Gastrocnemius medialis (tissue), 4 donors: ENCODE data around the gene MRE11. TPM values are rescaled to one million over a fixed set of nuclear protein-coding genes. Genes with fewer than 3 reads are reported as not detected.

Experiments
- ATAC-seq, 2 donors: fragments of 150-250 bp; one replicate each; pipeline ENCODE4 v1.9.1; 2016
- DNase-seq, 2 donors: peaks; one replicate each; pipeline ENCODE4 v3.0.0-alpha.2; 2019
- H3K27ac ChIP-seq, 4 donors: fragments of 200-600 bp; sonication (generic); 1 replicate in 1 of 4; 2 replicates in 3 of 4; pipeline ENCODE4 v1.5.1; 2016 to 2018; ENCODE audit warnings: mild to moderate bottlenecking in 2 of 4, moderate library complexity in 1 of 4
- H3K27me3 ChIP-seq, 3 donors: fragments of 200-600 bp; sonication (generic) in 2 of 3; 1 replicate in 1 of 3; 2 replicates in 2 of 3; pipeline versions ENCODE4 v1.5.1 to v1.6.0; 2016 to 2019; ENCODE audit warnings: mild to moderate bottlenecking in 1 of 3, moderate library complexity in 1 of 3
- H3K36me3 ChIP-seq, 2 donors: fragments of 200-600 bp; sonication (generic) in 1 of 2; one replicate each; pipeline ENCODE4 v1.5.1; 2017 to 2018
- H3K4me1 ChIP-seq, 2 donors: fragments of 200-600 bp; sonication (generic) in 1 of 2; one replicate each; pipeline ENCODE4 v1.5.1; 2016 to 2017; ENCODE audit warnings: mild to moderate bottlenecking in 2 of 2
- H3K4me3 ChIP-seq, 4 donors: fragments of 200-600 bp; sonication (generic) in 3 of 4; 1 replicate in 1 of 4; 2 replicates in 3 of 4; pipeline ENCODE4 v1.5.1; 2016 to 2019; ENCODE audit warnings: mild to moderate bottlenecking in 2 of 4
- H3K9me3 ChIP-seq, 3 donors: fragments of 200-600 bp; sonication (generic) in 2 of 3; 1 replicate in 1 of 3; 2 replicates in 2 of 3; pipeline ENCODE4 v1.5.1; 2016 to 2019
- POLR2A ChIP-seq, 2 donors: fragments of 450-650 bp; IDR thresholded peaks; one replicate each; pipeline ENCODE4 v1.6.1; 2017; ENCODE audit warnings: antibody characterized with exemption in 2 of 2, mild to moderate bottlenecking in 2 of 2, moderate library complexity in 2 of 2
- in situ Hi-C, 4 donors: fragments of 200-750 bp; cut with MboI; loops; one replicate each; pipeline versions ENCODE4 v1.15.0 to v1.8.0; 2017; ENCODE audit warnings: low sequenced_read_pairs in 4 of 4
- intact Hi-C: fragments of 100-400 bp; cut with DNase I; formaldehyde crosslinking; loops from one replicate; pipeline ENCODE4 v1.15.1; 2023; ENCODE audit warnings: low total_unique reads
- total RNA-seq, 4 donors: library from RNA; depleted of rRNA; stranded (reverse); fragments of >200 nt; gene quantifications; one replicate each; pipeline versions ENCODE4 v1.1.0 to v1.2.3, GENCODE V29; 2016
- TF ChIP-seq, protein P1 (sequence below), 5 experiments: fragments of 450-650 bp in 3 of 5; fragments of 200-600 bp in 2 of 5; sonication (generic) in 2 of 5; IDR thresholded peaks in 4 of 5; conservative IDR thresholded peaks in 1 of 5; 1 replicate in 4 of 5; 2 replicates in 1 of 5; pipeline ENCODE4 v1.5.1; 2016 to 2019; ENCODE audit warnings: antibody characterized with exemption in 5 of 5, mild to moderate bottlenecking in 3 of 5, moderate library complexity in 3 of 5

MRE11 gene
- total RNA-seq, 4 donors from 2014 or later, result 5.3 to 12.3 (median 5.9) TPM

DNA sequence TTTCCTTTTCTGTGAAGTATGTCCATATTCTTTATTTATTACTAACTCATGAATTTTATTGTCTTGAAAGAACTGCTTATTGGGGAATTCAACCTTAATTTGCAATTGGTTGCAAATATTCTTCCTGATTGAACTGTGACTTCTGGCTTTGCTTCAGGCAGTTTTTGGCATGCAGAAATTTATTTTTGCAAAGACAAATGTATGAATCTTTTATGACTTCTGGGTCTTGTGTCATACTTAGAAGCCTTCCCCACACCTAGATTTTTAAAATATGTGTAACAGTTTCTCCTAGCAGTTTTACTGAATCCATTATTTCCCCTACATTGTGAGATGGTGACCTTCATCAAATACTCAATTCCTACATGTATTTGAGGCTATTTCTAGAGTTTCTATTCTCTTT, 12.3 kb downstream of the MRE11 start:
- TF ChIP-seq, protein P1, sequence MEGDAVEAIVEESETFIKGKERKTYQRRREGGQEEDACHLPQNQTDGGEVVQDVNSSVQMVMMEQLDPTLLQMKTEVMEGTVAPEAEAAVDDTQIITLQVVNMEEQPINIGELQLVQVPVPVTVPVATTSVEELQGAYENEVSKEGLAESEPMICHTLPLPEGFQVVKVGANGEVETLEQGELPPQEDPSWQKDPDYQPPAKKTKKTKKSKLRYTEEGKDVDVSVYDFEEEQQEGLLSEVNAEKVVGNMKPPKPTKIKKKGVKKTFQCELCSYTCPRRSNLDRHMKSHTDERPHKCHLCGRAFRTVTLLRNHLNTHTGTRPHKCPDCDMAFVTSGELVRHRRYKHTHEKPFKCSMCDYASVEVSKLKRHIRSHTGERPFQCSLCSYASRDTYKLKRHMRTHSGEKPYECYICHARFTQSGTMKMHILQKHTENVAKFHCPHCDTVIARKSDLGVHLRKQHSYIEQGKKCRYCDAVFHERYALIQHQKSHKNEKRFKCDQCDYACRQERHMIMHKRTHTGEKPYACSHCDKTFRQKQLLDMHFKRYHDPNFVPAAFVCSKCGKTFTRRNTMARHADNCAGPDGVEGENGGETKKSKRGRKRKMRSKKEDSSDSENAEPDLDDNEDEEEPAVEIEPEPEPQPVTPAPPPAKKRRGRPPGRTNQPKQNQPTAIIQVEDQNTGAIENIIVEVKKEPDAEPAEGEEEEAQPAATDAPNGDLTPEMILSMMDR (IDR thresholded peaks at IDR 0.05 in 4 of 5, conservative IDR thresholded peaks at IDR 0.05 in 1 of 5), result no peak
- TF ChIP-seq POLR2A (IDR thresholded peaks at IDR 0.05), result no peak
- DNase-seq (no peak), ATAC-seq (no peak)
- Histone ChIP-seq H3K4me3 (no peak overlapping the region), H3K4me1 (no peaks in the 10 kb centered on the region), H3K27me3 (no peaks in the 10 kb centered on the region), H3K36me3 (peaks cover 0 to 62% of the 10 kb centered on the region in 2 donors), H3K9me3 (no peaks in the 10 kb centered on the region), H3K27ac (no peak overlapping the region)
- in situ Hi-C loops (loop anchor here (25.0 kb wide), 3 partner anchors 694 to 1306 kb away; partner anchors contain the start of genes CEP57 (in 2 of the 4), FAM76B (in 2 of the 4), MED17 (in 2 of the 4) and C11orf54 (in 1 of the 4)), intact Hi-C loops (no loop called here)

DNA sequence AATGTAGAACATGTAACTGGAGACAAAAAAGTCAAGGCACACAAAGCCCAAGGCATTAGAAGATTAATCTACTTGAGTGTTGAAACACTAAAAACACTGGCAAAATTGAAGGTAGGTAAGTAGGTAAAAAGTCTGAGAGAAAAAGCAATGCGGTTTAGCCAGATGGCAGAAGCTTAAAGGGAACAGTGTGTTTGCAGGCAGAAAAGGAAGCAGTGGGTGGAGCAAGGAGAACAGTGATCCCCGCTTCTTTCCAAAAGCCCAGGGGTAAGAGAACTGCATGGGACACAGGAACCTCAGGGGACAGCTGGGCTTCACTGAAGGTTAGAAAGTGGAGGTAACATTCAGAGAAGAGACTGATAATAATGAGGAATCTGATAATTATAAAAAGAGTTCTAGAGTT, 16.0 kb downstream of the MRE11 start:
- no peak for TF ChIP-seq POLR2A (IDR thresholded peaks at IDR 0.05)
- TF ChIP-seq, protein P1 (IDR thresholded peaks at IDR 0.05 in 4 of 5, conservative IDR thresholded peaks at IDR 0.05 in 1 of 5), result no peak
- H3K27ac ChIP-seq, result no peak overlapping the region
- no peak for DNase-seq
- H3K27me3 ChIP-seq, result no peaks in the 10 kb centered on the region
- peaks cover 0 to 37% of the 10 kb centered on the region in 2 donors for H3K36me3 ChIP-seq
- in situ Hi-C loops, result loop anchor here (25.0 kb wide), 3 partner anchors 690 to 1310 kb away; partner anchors contain the start of genes CEP57 (in 2 of the 4), FAM76B (in 2 of the 4), MED17 (in 2 of the 4) and C11orf54 (in 1 of the 4)
- ATAC-seq, result no peak
- H3K9me3 ChIP-seq, result no peaks in the 10 kb centered on the region
- intact Hi-C loops, result no loop called here
- H3K4me3 ChIP-seq, result no peak overlapping the region
- H3K4me1 ChIP-seq, result no peaks in the 10 kb centered on the region

DNA sequence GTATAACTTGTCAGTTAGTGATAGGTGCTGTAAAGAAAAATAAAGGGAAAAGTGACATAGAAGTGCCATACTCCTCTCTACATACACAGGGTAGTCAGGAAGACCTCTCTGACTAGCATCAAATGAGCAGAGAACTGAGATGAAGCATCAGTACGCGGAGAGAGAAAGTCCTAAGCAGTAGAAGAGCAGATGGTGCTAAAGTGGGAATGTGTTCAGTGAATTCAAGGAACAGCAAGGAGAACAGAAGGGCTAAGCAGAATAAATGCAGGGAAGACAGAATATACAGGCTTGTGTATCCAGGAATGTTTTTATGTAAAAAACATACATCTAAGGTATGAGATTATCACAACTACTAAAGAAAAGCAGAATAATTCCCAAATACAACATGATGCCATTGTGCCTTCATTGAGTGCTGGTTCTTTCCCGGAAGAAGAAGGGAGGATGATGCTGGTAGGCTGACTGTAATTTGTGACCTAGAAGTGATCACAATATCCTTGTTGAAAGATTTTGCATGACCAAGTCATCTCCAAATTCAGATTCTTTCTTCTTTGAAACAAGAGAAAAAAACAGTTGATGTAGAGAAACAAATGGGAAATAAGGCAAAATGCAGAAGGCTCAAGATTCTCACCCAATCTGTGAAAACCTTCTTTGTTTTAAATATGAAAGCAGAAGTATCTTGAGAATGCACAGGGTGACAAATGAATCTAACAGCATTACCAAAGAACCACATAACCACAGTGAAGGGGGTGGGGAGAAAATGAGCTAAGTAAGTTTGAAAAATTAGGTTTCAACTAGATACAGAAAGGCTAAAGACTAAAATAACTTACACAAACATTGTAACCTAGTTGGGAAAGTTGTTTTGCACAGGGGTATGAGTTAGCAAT, 20.5 kb downstream of the MRE11 start:
- in situ Hi-C loops, result no loop called here
- no peaks in the 10 kb centered on the region for H3K27me3 ChIP-seq
- intact Hi-C loops, result no loop called here
- no peaks in the 10 kb centered on the region for H3K9me3 ChIP-seq
- DNase-seq (no peak), ATAC-seq (no peak)
- no peak overlapping the region for H3K4me3 ChIP-seq
- TF ChIP-seq POLR2A (IDR thresholded peaks at IDR 0.05), result no peak
- TF ChIP-seq, protein P1 (IDR thresholded peaks at IDR 0.05 in 4 of 5, conservative IDR thresholded peaks at IDR 0.05 in 1 of 5), result no peak
- H3K27ac ChIP-seq, result no peak overlapping the region
- no peaks in the 10 kb centered on the region for H3K4me1 ChIP-seq
- H3K36me3 ChIP-seq, result peaks cover 0 to 15% of the 10 kb centered on the region in 2 donors

DNA sequence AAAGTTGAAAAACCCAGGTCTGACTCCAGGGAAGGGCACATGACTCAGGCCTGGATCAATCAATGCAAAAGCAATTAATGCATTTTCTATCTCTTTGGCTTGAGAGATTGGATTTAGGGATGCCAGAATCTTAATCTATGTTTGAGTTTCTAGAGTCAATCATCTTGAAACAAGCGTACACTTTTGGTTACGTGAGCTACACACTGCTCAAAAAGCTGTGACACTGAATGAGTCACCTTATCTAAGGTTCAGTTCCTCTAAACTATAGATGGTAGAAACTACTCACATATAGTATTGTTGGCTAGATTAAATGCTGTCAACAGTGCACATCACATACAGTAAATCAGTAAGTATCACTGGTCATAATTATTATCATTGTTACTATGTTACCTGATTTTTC, 24.2 kb downstream of the MRE11 start:
- Histone ChIP-seq H3K4me1 (no peaks in the 10 kb centered on the region), H3K9me3 (no peaks in the 10 kb centered on the region), H3K27me3 (no peaks in the 10 kb centered on the region), H3K4me3 (no peak overlapping the region), H3K27ac (no peak overlapping the region), H3K36me3 (peaks cover 0 to 24% of the 10 kb centered on the region in 2 donors)
- intact Hi-C loops (no loop called here), in situ Hi-C loops (no loop called here)
- TF ChIP-seq, protein P1 (IDR thresholded peaks at IDR 0.05 in 4 of 5, conservative IDR thresholded peaks at IDR 0.05 in 1 of 5), result no peak
- TF ChIP-seq POLR2A (IDR thresholded peaks at IDR 0.05), result no peak
- ATAC-seq (no peak), DNase-seq (no peak)
